Dendritic cell treated with granulocyte-macrophage colony-stimulating factor and Interleukin-4, amounts not matched to agents 40 ng/mL and 50 ng/mL, for 4 days (primary cell): ENCODE measurements around the gene KNDC1.

Experiments used
- H3K27ac Mint-ChIP-seq: one replicate; pipeline ENCODE4 v1.8.0; 2022; ENCODE audit warnings: mild to moderate bottlenecking, mixed read lengths
- H3K27me3 Mint-ChIP-seq: one replicate; pipeline ENCODE4 v1.8.0; 2022; ENCODE audit warnings: mild to moderate bottlenecking, mixed read lengths
- H3K36me3 Mint-ChIP-seq: one replicate; pipeline ENCODE4 v1.8.0; 2022; ENCODE audit warnings: low read depth, mixed read lengths
- H3K4me1 Mint-ChIP-seq: one replicate; pipeline ENCODE4 v1.8.0; 2022; ENCODE audit warnings: low read depth, mixed read lengths
- H3K4me3 Mint-ChIP-seq: one replicate; pipeline ENCODE4 v1.8.0; 2022; ENCODE audit warnings: mild to moderate bottlenecking, moderate library complexity, mixed read lengths
- H3K9me3 Mint-ChIP-seq: one replicate; pipeline ENCODE4 v1.8.0; 2022; ENCODE audit warnings: mixed read lengths
- intact Hi-C: fragments of 100-400 bp; cut with micrococcal nuclease; formaldehyde crosslinking; loops from one replicate; pipeline ENCODE4 v1.15.0; 2022

KNDC1 gene

DNA sequence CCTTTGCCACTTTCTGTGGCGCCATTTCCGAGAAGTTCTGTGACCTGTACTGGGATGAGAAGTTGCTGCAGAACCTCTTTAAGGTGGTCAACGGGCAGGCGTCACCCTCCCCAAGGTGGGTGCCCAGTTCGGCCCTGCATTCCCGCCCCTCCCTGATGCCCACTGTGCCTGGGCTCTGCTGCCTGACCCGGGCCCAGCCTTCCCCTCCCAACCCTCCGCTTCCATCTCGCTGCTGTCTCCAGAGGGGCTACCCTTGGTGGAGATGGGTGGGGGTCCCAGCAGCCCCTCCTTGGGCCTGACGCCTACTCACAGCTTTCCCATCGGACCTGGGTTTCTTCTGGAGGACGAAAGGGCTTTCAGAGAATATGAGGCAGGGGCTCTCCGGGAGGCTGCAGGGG lies 39.5 kb downstream of the KNDC1 start:
- Mint-ChIP-seq H3K4me3 (no peak overlapping the region), H3K4me1 (no peaks in the 10 kb centered on the region), H3K36me3 (no peaks in the 10 kb centered on the region), H3K27ac (no peak overlapping the region), H3K9me3 (no peaks in the 10 kb centered on the region), H3K27me3 (peaks cover 13% of the 10 kb centered on the region)
- intact Hi-C loops = no loop called here

- Mint-ChIP-seq H3K4me3 (no peak overlapping the region), H3K27ac (no peak overlapping the region), H3K27me3 (peaks cover 8% of the 10 kb centered on the region), H3K36me3 (no peaks in the 10 kb centered on the region), H3K4me1 (no peaks in the 10 kb centered on the region), H3K9me3 (no peaks in the 10 kb centered on the region)
- intact Hi-C loops = no loop called here
Observed at GRCh38 chr10:133199992-133200611, 40.1 kb downstream of the KNDC1 start.

GRCh38 chr10:133200621-133201031 lies 40.6 kb downstream of the KNDC1 start:
- no peaks in the 10 kb centered on the region for H3K4me1 Mint-ChIP-seq

DNA sequence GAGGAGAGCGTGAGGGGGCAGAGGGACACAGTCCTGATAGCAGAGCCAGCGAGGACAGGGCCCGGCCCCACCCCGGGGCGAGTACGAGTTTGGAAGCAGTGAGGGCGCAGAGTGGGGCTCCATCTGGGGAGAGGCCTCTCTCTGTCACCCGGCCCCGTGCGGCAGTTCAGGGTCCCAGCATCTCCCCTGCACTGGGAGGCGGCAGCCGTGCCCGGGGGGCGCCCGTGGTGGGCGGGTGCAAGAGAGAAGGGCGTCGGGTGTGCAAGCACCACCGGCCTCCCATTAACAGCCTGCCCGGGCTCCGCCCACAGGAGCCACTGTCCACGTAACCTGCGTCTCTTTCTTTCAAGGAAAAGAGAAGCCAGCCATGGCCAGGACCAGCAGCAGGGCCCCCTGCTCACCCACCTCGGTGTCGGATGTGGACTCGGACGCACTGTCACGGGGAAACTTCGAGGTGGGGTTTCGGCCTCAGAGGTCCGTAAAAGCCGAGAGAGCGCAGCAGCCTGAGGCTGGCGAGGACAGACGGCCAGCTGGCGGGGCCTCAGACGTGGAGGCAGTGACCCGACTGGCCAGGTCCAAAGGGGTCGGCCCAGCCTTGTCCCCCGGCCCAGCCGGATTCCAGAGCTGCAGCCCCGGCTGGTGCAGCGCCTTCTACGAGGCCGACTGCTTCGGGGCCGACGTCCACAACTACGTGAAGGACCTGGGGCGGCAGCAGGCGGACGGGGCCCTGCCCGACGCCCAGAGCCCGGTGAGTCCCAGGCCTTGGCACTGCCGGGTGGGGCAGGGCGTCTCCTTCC lies 41.3 kb downstream of the KNDC1 start:
- H3K4me3 Mint-ChIP-seq = no peak overlapping the region
- H3K27me3 Mint-ChIP-seq = peaks cover 4% of the 10 kb centered on the region

More at GRCh38 chr10:133200621-133201031, 40.6 kb downstream of the KNDC1 start:
- Mint-ChIP-seq H3K27me3 (peaks cover 6% of the 10 kb centered on the region), H3K27ac (no peak overlapping the region), H3K4me3 (no peak overlapping the region), H3K36me3 (no peaks in the 10 kb centered on the region), H3K9me3 (no peaks in the 10 kb centered on the region)
- intact Hi-C loops = no loop called here

DNA sequence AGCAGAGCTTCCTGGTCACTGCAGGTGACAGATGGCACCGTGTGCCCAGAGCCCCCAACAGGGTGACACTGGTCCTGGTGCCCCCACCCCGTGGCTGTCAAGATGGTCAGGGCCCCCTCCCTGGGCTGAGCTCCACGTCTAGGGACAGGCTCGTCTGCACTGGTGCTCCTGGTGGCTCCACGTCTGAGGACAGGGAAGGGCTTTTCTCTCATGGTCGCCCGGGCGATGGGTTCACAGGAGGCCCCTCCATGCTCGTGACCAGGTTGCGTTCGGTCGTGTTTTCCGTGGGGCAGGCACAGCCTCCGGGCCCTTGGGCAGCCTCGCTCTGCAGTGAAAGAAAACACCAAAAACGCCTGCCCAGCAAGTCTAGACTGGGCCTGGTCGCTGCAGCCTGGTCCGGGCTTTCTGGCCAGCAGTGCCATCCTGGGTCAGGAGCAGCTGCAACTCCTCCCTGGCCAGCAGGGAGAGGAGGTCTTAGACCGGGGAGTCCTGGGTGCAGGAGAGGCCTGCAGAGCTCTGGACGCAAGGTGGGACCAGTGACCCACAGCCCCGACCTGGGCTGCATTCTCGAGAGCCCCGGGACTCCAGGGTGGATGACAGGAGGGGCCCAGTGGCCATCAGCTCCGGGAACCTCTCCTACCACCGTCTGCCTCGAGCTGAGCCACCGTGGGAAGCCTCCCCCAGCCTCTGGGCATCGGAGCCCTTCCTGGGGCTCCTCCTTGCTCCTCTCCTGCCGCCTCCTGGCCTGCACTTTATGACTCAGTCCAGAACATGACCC lies 42.1 kb downstream of the KNDC1 start:
- H3K27me3 Mint-ChIP-seq = peaks cover 2% of the 10 kb centered on the region
- H3K27ac Mint-ChIP-seq = no peak overlapping the region
- no peaks in the 10 kb centered on the region for H3K9me3 Mint-ChIP-seq
- intact Hi-C loops = no loop called here
- no peak overlapping the region for H3K4me3 Mint-ChIP-seq
- no peaks in the 10 kb centered on the region for H3K36me3 Mint-ChIP-seq
- no peaks in the 10 kb centered on the region for H3K4me1 Mint-ChIP-seq

More for the DNA sequence above, 41.3 kb downstream of the KNDC1 start:
- H3K27ac Mint-ChIP-seq = no peak overlapping the region
- H3K9me3 Mint-ChIP-seq = no peaks in the 10 kb centered on the region
- H3K4me1 Mint-ChIP-seq = no peaks in the 10 kb centered on the region
- intact Hi-C loops = no loop called here
- H3K36me3 Mint-ChIP-seq = no peaks in the 10 kb centered on the region

DNA sequence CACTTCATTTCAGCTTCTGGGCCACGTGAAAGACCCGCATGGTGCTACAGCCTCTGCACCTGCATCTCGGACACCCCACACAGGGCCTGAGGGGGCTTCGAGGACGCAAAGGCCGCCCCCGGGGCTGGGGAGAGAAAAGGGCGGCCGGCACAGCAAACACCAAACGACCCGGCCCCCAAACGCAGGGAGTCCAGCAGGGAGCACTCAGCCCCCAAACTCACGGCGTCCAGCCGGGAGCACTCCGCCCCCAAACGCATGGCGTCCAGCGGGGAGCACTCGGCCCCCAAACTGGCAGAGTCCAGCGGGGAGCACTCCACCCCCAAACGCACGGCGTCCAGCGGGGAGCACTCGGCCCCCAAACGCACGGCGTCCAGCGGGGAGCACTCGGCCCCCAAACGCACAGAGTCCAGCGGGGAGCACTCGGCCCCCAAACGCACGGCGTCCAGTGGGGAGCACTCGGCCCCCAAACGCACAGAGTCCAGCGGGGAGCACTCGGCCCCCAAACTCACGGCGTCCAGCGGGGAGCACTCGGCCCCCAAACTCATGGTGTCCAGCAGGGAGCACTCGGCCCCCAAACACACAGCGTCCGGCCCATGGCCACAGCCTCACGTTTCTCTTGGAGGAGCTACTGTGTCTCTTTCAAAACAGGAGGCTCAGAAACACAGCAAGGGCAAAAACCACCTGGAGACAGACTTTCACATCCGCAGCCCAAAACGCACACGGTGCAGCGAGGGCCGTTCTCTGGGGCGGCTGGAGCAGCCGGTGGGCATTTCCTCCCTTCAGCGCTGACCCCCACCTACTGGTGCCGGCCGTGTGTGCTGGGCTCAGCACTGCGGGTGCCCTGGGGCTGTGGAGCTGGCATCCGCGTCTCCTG lies 43.0 kb downstream of the KNDC1 start:
- Mint-ChIP-seq H3K27ac (no peak overlapping the region), H3K4me1 (no peaks in the 10 kb centered on the region), H3K9me3 (no peaks in the 10 kb centered on the region), H3K4me3 (no peak overlapping the region), H3K36me3 (no peaks in the 10 kb centered on the region), H3K27me3 (peaks cover 2% of the 10 kb centered on the region)
- intact Hi-C loops = no loop called here

DNA sequence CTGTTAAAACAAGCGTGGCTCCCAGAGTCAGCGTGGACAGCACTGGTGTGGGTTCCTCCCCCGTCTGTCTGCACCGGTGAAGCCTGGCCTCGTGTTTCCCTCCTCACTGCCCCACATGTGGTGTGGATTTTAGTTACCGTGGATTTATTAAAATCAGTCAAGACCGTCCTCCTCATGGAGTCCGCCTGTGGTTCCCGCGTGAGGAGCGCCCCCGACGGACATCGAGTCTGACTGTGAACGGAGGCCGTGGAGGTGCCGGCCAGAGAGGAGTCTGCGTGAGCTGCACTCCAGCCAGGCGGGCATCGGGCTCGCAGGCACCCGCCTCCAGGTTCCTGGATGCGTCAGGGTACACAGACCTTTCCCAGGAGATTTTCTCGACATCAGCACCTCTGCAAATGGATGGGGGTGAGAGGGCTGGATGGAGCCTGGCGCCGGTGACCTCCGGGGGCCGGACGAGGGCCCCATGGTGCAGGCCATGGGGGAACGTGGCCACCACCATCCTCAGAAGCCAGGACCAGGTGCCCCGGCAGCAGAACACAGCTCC lies 43.7 kb downstream of the KNDC1 start:
- Mint-ChIP-seq H3K27ac (no peak overlapping the region), H3K36me3 (no peaks in the 10 kb centered on the region), H3K27me3 (peaks cover 2% of the 10 kb centered on the region), H3K4me3 (no peak overlapping the region), H3K4me1 (no peaks in the 10 kb centered on the region), H3K9me3 (no peaks in the 10 kb centered on the region)
- intact Hi-C loops = no loop called here

GRCh38 chr10:133204226-133205015 lies 44.4 kb downstream of the KNDC1 start:
- Mint-ChIP-seq H3K27me3 (peaks cover 2% of the 10 kb centered on the region), H3K4me3 (no peak overlapping the region), H3K4me1 (no peaks in the 10 kb centered on the region), H3K9me3 (no peaks in the 10 kb centered on the region), H3K36me3 (no peaks in the 10 kb centered on the region), H3K27ac (no peak overlapping the region)
- intact Hi-C loops = no loop called here

DNA sequence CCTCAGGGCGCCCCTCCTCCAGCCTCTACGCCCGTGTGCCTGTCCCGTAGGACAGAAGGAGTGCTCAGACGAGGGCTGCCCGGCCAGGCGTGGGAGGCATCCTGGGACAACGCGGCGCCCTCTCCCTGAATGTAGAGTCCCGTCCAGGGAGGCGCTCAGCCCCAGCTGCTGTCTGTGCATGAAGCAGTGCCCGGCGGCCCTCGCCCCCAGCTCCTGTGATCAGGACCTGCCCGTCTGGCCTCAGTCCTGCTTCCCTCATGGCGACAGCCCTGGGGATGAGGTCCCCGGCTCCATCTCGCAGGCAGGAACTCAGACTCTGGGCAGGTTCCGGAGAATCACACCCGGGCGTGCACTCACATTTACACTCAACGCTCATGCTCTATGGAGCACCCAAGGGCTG lies 45.1 kb downstream of the KNDC1 start:
- Mint-ChIP-seq H3K9me3 (no peaks in the 10 kb centered on the region), H3K4me1 (no peaks in the 10 kb centered on the region), H3K36me3 (no peaks in the 10 kb centered on the region), H3K4me3 (no peak overlapping the region), H3K27ac (no peak overlapping the region), H3K27me3 (peaks cover 2% of the 10 kb centered on the region)
- intact Hi-C loops = no loop called here

DNA sequence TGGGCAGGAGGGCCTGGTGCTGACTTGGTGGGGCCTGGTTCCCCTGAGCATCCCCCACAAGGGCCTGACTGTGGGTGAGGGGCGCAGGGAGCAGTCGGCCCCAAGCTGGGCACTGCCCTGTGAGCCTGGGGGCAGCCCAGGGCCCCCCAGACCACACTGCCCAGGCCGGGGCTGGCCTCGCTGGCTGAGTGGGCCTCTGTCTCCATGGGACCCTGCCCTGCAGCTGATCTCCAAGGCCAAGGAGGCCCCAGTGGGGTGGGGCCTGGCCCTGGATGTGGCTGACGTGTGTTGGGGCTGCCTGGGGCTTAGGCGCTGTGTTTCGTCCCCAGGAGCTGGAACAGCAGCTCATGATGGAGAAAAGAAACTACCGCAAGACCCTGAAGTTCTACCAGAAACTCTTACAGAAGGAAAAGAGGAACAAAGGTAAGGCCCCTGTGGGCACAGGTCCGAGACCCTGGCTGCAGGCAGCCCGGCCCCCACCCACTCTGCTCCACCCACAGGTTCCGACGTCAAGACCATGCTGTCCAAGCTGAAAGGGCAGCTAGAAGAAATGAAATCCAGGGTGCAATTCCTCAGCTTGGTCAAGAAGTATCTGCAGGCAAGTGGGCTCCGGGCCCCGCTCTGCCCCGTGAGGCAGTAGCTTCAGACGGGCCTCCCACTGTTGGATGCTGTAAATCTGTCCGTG lies 46.5 kb downstream of the KNDC1 start:
- Mint-ChIP-seq H3K9me3 (no peaks in the 10 kb centered on the region), H3K36me3 (no peaks in the 10 kb centered on the region), H3K4me1 (no peaks in the 10 kb centered on the region), H3K4me3 (no peak overlapping the region), H3K27me3 (peaks cover 6% of the 10 kb centered on the region), H3K27ac (no peak overlapping the region)
- intact Hi-C loops = no loop called here

DNA sequence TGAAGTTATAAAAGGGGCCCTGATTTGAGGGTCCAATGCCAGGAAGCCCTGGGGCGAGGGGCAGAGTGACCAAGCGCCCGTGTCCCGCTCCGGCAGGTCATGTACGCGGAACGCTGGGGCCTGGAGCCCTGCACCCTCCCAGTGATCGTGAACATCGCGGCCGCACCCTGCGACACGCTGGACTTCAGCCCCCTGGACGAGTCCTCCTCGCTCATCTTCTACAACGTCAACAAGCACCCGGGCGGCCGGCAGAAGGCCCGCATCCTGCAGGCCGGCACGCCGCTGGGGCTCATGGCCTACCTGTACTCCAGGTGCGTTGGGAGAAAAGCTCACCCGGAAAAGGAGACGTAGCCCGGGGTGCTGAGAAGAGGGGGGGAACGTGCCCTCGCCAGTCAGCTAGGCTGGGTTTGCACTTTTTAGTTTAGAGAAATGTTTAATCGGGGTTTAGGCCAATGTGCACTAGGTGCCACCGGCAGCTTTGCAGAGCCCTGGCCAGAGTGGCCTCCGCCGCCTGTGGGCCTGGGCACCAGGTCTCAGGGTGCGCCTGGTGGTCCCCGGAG lies 47.1 kb downstream of the KNDC1 start:
- Mint-ChIP-seq H3K4me3 (no peak overlapping the region), H3K9me3 (no peaks in the 10 kb centered on the region), H3K4me1 (no peaks in the 10 kb centered on the region), H3K36me3 (no peaks in the 10 kb centered on the region), H3K27me3 (peaks cover 6% of the 10 kb centered on the region), H3K27ac (no peak overlapping the region)
- intact Hi-C loops = no loop called here

- H3K4me3 Mint-ChIP-seq = no peak overlapping the region
Observed at GRCh38 chr10:133207627-133208026, 47.6 kb downstream of the KNDC1 start.

More at GRCh38 chr10:133207627-133208026, 47.6 kb downstream of the KNDC1 start:
- Mint-ChIP-seq H3K36me3 (no peaks in the 10 kb centered on the region), H3K27ac (no peak overlapping the region), H3K4me1 (no peaks in the 10 kb centered on the region), H3K9me3 (no peaks in the 10 kb centered on the region), H3K27me3 (peaks cover 8% of the 10 kb centered on the region)
- intact Hi-C loops = no loop called here
